Measurements from ENCODE around the gene ADCYAP1R1.

DNA sequence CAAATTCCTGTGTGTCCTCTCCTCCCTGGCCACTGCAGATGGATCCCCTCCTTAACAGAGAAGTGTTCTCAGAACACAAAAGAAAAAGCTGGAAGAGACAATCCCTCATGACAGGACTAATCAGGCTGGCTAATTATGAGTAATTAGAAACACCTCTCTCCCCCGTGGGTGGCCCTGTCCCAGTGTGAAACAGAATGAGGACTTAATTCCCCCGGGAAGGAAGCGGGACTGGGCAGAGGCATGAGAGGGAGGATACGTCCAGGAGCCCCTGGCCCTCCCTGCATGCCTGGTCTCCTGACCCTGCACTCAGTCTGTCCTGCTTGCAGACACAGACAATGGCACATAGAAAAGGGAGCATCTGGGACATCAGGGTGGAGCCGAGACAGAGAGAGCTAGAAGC, 7.6 kb upstream of the ADCYAP1R1 start:
- TF ChIP-seq EP300 (IDR thresholded peaks at IDR 0.05; ENCODE audit: borderline replicate concordance) (no peak), TAF1 (IDR thresholded peaks at IDR 0.05; ENCODE audit: low read depth) (no peak), EGR1 (IDR thresholded peaks at IDR 0.05) (no peak), FOXM1 (IDR thresholded peaks at IDR 0.05; ENCODE audit: borderline replicate concordance, low read depth) (no peak)
- TF ChIP-seq, protein P1, sequence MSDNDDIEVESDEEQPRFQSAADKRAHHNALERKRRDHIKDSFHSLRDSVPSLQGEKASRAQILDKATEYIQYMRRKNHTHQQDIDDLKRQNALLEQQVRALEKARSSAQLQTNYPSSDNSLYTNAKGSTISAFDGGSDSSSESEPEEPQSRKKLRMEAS (IDR thresholded peaks at IDR 0.05) = no peak
